CD4-positive, alpha-beta T cell treated with Interleukin-17A for 4 hours (primary cell): Measurements from ENCODE around the gene NCCRP1.

Source experiments
- DNase-seq: peaks from one replicate; pipeline ENCODE4 v3.0.0-alpha.2; 2020; ENCODE audit warnings: mixed read lengths

Gene NCCRP1

GRCh38 chr19:39181500-39182173 lies 15.1 kb upstream of the NCCRP1 start:
- no peak for DNase-seq

GRCh38 chr19:39182174-39182505 lies 14.6 kb upstream of the NCCRP1 start:
- DNase-seq = no peak

DNA sequence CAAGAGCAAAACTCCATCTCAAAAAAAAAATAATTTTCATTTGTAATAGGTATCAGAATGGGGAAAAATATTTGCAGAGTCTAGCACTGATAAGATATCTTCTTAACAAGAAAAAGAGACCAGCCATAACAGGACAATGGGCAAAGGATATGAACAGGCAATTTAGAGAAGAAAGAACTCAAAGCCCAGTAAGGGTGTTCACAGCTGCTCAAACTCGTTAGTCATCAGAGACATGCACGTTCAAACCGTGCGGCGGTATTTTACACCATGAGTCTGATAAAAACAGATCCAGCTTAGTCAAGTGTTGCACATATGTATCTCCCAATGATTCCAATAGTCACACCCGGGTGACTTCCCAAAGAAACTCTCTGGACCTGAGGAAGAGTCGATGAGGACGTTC lies 13.7 kb upstream of the NCCRP1 start:
- no peak for DNase-seq

DNA sequence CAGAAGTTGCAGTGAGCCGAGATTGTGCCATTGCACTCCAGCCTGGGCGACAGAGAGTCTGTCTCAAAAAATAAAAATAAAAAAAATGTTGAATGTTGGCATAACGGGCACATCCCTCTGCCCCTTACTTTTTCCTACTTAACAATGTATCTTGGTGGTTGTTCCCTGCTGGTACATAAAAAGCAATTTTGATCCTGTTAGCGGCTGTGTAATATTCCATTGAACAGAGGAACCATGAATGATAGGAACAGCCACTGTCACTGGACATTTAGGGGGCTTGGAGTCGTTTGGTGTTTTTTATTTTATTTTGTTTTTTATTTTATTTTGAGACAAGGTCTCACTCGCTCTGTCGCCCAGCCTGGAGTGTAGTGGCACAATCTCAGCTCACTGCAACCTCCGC lies 10.4 kb upstream of the NCCRP1 start:
- no peak for DNase-seq

- DNase-seq = no peak
These were observed 9.2 kb upstream of the NCCRP1 start for GRCh38 chr19:39187552-39187943.

DNA sequence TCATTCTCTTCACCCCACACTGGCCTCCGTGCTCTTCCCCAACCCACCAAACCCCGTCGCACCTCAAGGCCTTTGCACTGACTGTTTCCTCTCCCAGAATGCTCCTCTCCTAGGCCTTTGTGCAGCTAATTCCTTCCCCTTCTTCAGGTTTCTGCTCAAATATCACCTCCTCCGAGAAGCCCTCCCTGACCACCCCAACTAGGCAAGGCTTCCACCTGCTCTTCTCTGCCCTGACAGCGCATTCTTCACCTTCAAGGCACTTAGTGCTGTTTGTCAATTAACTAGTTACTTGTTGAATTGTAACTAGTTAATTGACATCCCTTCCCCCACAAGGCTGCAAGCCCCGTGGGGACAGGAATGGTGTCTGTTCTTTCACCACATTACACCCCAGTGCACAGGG lies 7.8 kb upstream of the NCCRP1 start:
- no peak for DNase-seq

GRCh38 chr19:39190768-39191167 lies 6.0 kb upstream of the NCCRP1 start:
- no peak for DNase-seq

- no peak for DNase-seq
These were observed 3.9 kb upstream of the NCCRP1 start for GRCh38 chr19:39192846-39193245.

GRCh38 chr19:39193803-39194202 lies 3.0 kb upstream of the NCCRP1 start:
- no peak for DNase-seq

GRCh38 chr19:39194832-39195542 lies 1.8 kb upstream of the NCCRP1 start:
- DNase-seq = no peak

DNA sequence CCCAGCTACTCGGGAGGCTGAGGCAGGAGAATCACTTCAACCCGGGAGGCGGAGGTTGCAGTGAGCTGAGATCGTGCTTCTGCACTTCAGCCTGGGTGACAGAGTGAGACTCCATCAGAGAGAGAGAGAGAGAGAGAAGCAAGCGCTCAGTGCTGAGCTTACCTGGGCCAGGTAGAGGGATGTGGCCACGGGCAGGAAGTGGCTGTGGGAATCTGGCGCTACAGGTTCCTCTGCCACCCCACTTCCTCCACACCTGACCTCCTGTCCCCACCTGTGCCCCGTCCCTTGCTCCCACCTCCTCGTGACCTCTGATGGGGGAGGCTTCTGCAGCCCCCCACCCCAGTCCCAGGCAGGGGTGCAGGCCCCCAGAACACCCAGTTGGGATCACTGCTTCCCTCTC lies 1.0 kb upstream of the NCCRP1 start:
- DNase-seq = peak; percentile 29

GRCh38 chr19:39196320-39196719 lies 444 bp upstream of the NCCRP1 start:
- DNase-seq = no peak

- no peak for DNase-seq
These were observed 1.0 kb downstream of the NCCRP1 start for GRCh38 chr19:39197808-39198207.

GRCh38 chr19:39199025-39199424 lies 2.3 kb downstream of the NCCRP1 start:
- no peak for DNase-seq

- DNase-seq = no peak
These were observed 3.5 kb downstream of the NCCRP1 start for GRCh38 chr19:39200066-39200802.

DNA sequence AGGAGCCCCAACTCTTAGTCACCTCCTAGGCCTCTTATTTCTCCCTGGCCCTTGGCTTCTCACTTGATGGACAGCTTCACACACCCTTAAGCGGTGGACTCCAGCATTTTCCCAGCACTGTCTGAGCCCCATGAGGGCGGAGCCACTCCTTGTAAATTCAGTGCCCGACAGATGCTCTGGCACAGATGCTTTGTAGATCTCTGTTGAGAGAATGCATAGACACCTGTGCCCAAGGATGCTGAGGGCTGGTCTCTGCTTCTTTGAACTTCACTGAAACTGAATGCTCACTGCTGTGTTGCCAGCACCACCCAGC lies 4.0 kb downstream of the NCCRP1 start:
- no peak for DNase-seq

DNA sequence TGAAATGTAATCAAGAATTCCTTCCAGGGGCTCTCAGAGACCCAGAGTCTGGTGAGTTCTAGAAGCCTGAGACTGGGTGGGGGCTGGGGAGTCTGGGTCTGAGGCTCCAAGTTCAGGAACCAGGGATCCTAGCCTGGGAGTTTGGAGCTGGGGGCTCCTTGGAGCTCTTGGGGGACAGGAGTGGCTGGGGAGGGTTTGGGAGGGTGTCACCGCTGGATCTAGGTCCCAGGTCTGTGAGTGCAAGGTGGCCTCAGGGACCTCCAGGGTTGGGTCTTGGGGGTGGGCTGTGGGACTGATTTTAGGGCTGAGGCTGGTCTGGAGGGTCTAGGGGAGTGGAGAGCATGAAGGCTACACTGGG lies 6.2 kb downstream of the NCCRP1 start:
- no peak for DNase-seq

GRCh38 chr19:39203372-39204341 lies 6.9 kb downstream of the NCCRP1 start, which contains the start of gene SYCN:
TSS of gene SYCN (minus strand) at chr19:39204263. CDS start at chr19:39204254, 9 bp downstream.
- DNase-seq = no peak

DNA sequence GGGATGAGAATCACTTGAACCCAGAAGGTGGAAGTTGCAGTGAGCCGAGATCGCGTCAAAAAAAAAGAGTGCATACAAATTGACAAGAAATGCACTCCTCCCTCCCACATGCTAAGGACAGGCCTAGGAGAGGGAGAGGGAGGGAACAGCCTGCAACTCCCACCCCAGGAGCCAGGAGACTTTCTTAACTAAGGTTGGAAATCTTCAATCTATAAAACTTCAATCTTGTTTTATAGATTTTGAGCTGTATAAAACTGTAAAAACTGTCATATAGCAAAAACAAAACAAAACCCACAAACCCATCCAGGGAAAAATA lies 8.6 kb downstream of the NCCRP1 start:
- DNase-seq = no peak

DNA sequence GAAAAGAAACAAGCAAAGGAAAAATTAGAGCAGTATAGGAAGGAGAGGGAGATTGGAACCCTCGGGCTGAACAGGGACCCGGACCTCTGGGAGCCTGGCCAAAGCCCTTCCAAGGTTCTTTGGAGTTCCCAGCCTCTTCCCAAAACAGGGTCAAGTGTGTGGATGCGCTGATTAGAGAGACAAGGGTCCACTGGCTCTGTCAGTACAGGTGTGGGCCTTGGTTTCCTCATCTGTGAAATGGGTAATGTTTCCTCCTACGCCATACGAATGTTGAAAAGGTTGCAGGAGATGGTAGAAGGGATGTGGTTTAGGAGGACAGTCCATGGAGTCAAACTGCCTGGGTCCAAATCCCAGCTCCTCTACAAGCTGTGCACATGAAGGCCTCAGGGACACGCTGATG lies 9.4 kb downstream of the NCCRP1 start:
- no peak for DNase-seq

DNA sequence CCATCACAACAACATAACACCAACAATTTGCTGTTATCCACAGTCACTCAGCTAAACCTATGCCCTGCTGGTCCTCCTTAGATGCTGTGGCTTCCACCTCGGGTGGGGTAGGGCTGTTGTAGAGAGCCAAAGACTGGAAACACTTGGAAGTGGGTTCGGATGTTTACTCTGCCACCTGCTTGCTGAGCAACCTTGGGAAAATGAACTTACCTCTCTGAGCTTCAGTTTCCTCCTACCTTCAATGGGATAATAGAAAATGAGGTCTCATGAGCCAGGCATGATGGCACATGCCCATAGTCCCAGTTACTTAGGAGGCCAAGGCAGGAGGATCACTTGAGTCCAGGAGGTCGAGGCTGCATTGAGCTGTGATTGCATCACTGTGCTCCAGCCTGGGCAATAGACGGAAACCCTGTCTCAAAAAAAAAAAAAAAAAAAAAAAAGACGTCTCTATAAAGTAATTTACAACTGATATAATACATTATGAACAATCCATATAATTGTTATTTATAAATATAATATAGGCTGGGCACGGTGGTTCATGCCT lies 10.6 kb downstream of the NCCRP1 start:
- DNase-seq = no peak

GRCh38 chr19:39208175-39208795 lies 11.5 kb downstream of the NCCRP1 start:
- no peak for DNase-seq

- DNase-seq = no peak
These were observed 12.4 kb downstream of the NCCRP1 start for GRCh38 chr19:39209196-39209595.
